SK-N-MC (cell line): ENCODE data around the gene TCHP.

ENCODE experiments used
- EZH2 ChIP-seq: fragments of 200-600 bp; sonication (generic); IDR thresholded peaks from one replicate; pipeline ENCODE4 v1.6.1; 2017; ENCODE audit warnings: antibody characterized with exemption
- FOXP2 ChIP-seq: optimal IDR thresholded peaks from 2 replicates; pipeline ENCODE3; 2011; ENCODE audit warnings: mild to moderate bottlenecking, moderate library complexity; ENCODE audit not compliant: insufficient read depth; ENCODE audit errors: extremely low read length, control extremely low read depth
- POLR2AphosphoS5 ChIP-seq: IDR thresholded peaks from 2 replicates; pipeline ENCODE4 v1.6.1; 2012; ENCODE audit warnings: mild to moderate bottlenecking, low read depth, low read length, borderline replicate concordance

- TF ChIP-seq EZH2, result no peak
- TF ChIP-seq POLR2AphosphoS5, result no peak
- TF ChIP-seq FOXP2, result no peak
Measured at GRCh38 chr12:109921982-109922381, 21.9 kb downstream of the TCHP start.
